HTR-8/SVneo (cell line): ENCODE results near the gene FAM171A1.
"Not testable (repeated sequence)": the region's sequence is repeated elsewhere in the genome, so short reads cannot be mapped to it uniquely, and the experiment has no call there.

ENCODE experiments used
- DNase-seq: peaks from one replicate; pipeline ENCODE4 v3.0.0; 2011; ENCODE audit warnings: low spot score, mixed read lengths; ENCODE audit not compliant: insufficient read length
- FAIRE-seq: peaks from 2 replicates; lab custom pipeline; 2011; peaks lifted over from hg19 to GRCh38; lab: Jason Lieb, UNC

Gene FAM171A1

GRCh38 chr10:15322356-15322755, 48.7 kb downstream of the FAM171A1 start:
- DNase-seq: no peak
- FAIRE-seq: no peak

- DNase-seq (no peak), FAIRE-seq (no peak)
These were observed 49.4 kb downstream of the FAM171A1 start for GRCh38 chr10:15321431-15322341.

- FAIRE-seq (no peak), DNase-seq (no peak)
These were observed 50.4 kb downstream of the FAM171A1 start for GRCh38 chr10:15320522-15321203.

GRCh38 chr10:15320118-15320517, 51.0 kb downstream of the FAM171A1 start:
- FAIRE-seq (no peak), DNase-seq (no peak)

- DNase-seq (no peak), FAIRE-seq (no peak)
These were observed 54.1 kb downstream of the FAM171A1 start for GRCh38 chr10:15316871-15317464.

GRCh38 chr10:15316145-15316544, 54.9 kb downstream of the FAM171A1 start:
- DNase-seq (no peak), FAIRE-seq (no peak)

- FAIRE-seq: no peak
- no peak for DNase-seq
These were observed 55.8 kb downstream of the FAM171A1 start for GRCh38 chr10:15315286-15315685.

- DNase-seq (no peak), FAIRE-seq (no peak)
These were observed 56.5 kb downstream of the FAM171A1 start for GRCh38 chr10:15314482-15315045.

GRCh38 chr10:15313843-15314242, 57.2 kb downstream of the FAM171A1 start:
- DNase-seq (no peak), FAIRE-seq (no peak)

- FAIRE-seq (no peak), DNase-seq (no peak)
These were observed 58.0 kb downstream of the FAM171A1 start for GRCh38 chr10:15313047-15313446.

- DNase-seq (no peak), FAIRE-seq (no peak)
These were observed 59.4 kb downstream of the FAM171A1 start for GRCh38 chr10:15311569-15312280.

GRCh38 chr10:15310776-15311568, 60.1 kb downstream of the FAM171A1 start:
- DNase-seq: no peak
- FAIRE-seq: no peak

- FAIRE-seq (no peak), DNase-seq (no peak)
These were observed 61.9 kb downstream of the FAM171A1 start for GRCh38 chr10:15309221-15309620.

GRCh38 chr10:15306735-15307280, 64.3 kb downstream of the FAM171A1 start:
- no peak for FAIRE-seq

GRCh38 chr10:15305634-15306033, 65.5 kb downstream of the FAM171A1 start:
- no peak for FAIRE-seq
- no peak for DNase-seq

More at GRCh38 chr10:15306735-15307280, 64.3 kb downstream of the FAM171A1 start:
- no peak for DNase-seq

GRCh38 chr10:15305161-15305560, 65.9 kb downstream of the FAM171A1 start:
- DNase-seq (no peak), FAIRE-seq (no peak)

GRCh38 chr10:15302188-15302956, 68.7 kb downstream of the FAM171A1 start:
- DNase-seq, FAIRE-seq: not testable (repeated sequence)

GRCh38 chr10:15300697-15301096, 70.4 kb downstream of the FAM171A1 start:
- FAIRE-seq (no peak), DNase-seq (no peak)
